PC-3 (cell line): ENCODE results near the gene MDC1. TPM values are rescaled to one million over a fixed set of nuclear protein-coding genes. Genes with fewer than 3 reads are reported as not detected.
"Not testable (repeated sequence)": the region's sequence is repeated elsewhere in the genome, so short reads cannot be mapped to it uniquely, and the experiment has no call there.

Experiments
- ATAC-seq: fragments of 200-7000 bp; cut with Tn5 transposase; 2 replicates; pipeline ENCODE4 v1.9.1; 2020; ENCODE audit warnings: mild to moderate bottlenecking, moderate library complexity
- BruUV-seq: library from RNA; stranded (reverse); fragments of 400-500 nt; replicated peaks from 2 replicates; lab custom pipeline; 2021; lab: Mats Ljungman, UMichigan
- CTCF ChIA-PET: fragments of 300-600 bp; sonication (Branson Sonifier 250); formaldehyde crosslinking; loops from one replicate; lab custom pipeline; 2022; ENCODE audit warnings: antibody characterized with exemption; lab: Charles Lee
- POLR2A ChIA-PET: fragments of 300-600 bp; sonication (Branson Sonifier 250); formaldehyde crosslinking; loops from one replicate; lab custom pipeline; 2022; ENCODE audit warnings: antibody characterized with exemption; ENCODE audit not compliant: unreplicated experiment; lab: Charles Lee
- DNase-seq: peaks from one replicate; pipeline ENCODE4 v3.0.0-alpha.2; 2015
- H2AFZ ChIP-seq: fragments of 300-600 bp; sonication (generic); 2 replicates; pipeline ENCODE4 v1.6.0; 2016; ENCODE audit warnings: antibody characterized with exemption, low read length
- H3F3A ChIP-seq: fragments of 300-600 bp; sonication (generic); one replicate; pipeline ENCODE4 v1.6.0; 2017; ENCODE audit warnings: antibody characterized with exemption, low read length, control low read depth, mild to moderate bottlenecking; ENCODE audit not compliant: unreplicated experiment
- H3K27ac ChIP-seq: fragments of 300-600 bp; sonication (generic); 2 replicates; pipeline ENCODE4 v1.5.1; 2016; ENCODE audit warnings: mild to moderate bottlenecking, low read length
- H3K27me3 ChIP-seq: fragments of 300-600 bp; sonication (generic); 2 replicates; pipeline ENCODE4 v1.6.1; 2016; ENCODE audit warnings: low read length, mixed read lengths
- H3K36me3 ChIP-seq: fragments of 300-600 bp; sonication (generic); 2 replicates; pipeline ENCODE4 v1.6.1; 2016; ENCODE audit warnings: low read depth, mixed run types, low read length, mixed read lengths
- H3K4me1 ChIP-seq: fragments of 300-600 bp; sonication (generic); 2 replicates; pipeline ENCODE4 v1.5.1; 2016; ENCODE audit warnings: low read length; ENCODE audit not compliant: insufficient read depth
- H3K4me2 ChIP-seq: fragments of 300-600 bp; sonication (generic); 2 replicates; pipeline ENCODE4 v1.6.0; 2016; ENCODE audit warnings: low read length
- H3K4me3 ChIP-seq: fragments of 300-600 bp; sonication (generic); 2 replicates; pipeline ENCODE4 v1.5.1; 2016; ENCODE audit warnings: mild to moderate bottlenecking, low read length, mixed read lengths
- H3K79me2 ChIP-seq: fragments of 300-600 bp; sonication (generic); 2 replicates; pipeline ENCODE4 v1.6.1; 2017; ENCODE audit warnings: low read length, mixed read lengths
- H3K9ac ChIP-seq: fragments of 300-600 bp; sonication (generic); 2 replicates; pipeline ENCODE4 v1.6.0; 2016; ENCODE audit warnings: mild to moderate bottlenecking, low read length
- H3K9me2 ChIP-seq: fragments of 300-600 bp; sonication (generic); replicated peaks from 2 replicates; pipeline ENCODE4 v1.6.1; 2016; ENCODE audit warnings: mixed run types, low read length, mixed read lengths
- H3K9me3 ChIP-seq: fragments of 300-600 bp; sonication (generic); 2 replicates; pipeline ENCODE4 v1.6.1; 2016; ENCODE audit warnings: low read length, mixed read lengths
- H4K20me1 ChIP-seq: fragments of 300-600 bp; sonication (generic); 2 replicates; pipeline ENCODE4 v1.6.1; 2016; ENCODE audit warnings: low read length, mixed read lengths
- CTCF ChIP-seq: fragments of 300-600 bp; sonication (generic); conservative IDR thresholded peaks from 2 replicates; pipeline ENCODE4 v1.5.1; 2017; ENCODE audit warnings: antibody characterized with exemption, low read depth, mild to moderate bottlenecking, low read length
- EZH2 ChIP-seq: fragments of 300-600 bp; sonication (generic); IDR thresholded peaks from one replicate; pipeline ENCODE4 v1.6.1; 2017; ENCODE audit warnings: antibody characterized with exemption, mild to moderate bottlenecking, low read length; ENCODE audit not compliant: unreplicated experiment
- EZH2phosphoT487 ChIP-seq: fragments of 300-600 bp; sonication (generic); IDR thresholded peaks from 2 replicates; pipeline ENCODE4 v1.6.1; 2018; ENCODE audit warnings: mild to moderate bottlenecking, antibody characterized with exemption, low read length, borderline replicate concordance
- intact Hi-C: fragments of 100-400 bp; cut with micrococcal nuclease; formaldehyde crosslinking; loops from 2 replicates; pipeline ENCODE4 v1.9.0; 2023
- total RNA-seq: library from RNA; depleted of rRNA; stranded (reverse); fragments of >200 nt; gene quantifications from 2 replicates; pipeline ENCODE4 v1.2.3, GENCODE V29; 2014

MDC1 gene
- total RNA-seq, 1 experiment from 2014 or later, result 19.6 TPM

- Histone ChIP-seq H3K79me2 (peaks cover 72% of the 10 kb centered on the region), H3K36me3 (peaks cover 37% of the 10 kb centered on the region), H3K9me2 (no peaks in the 10 kb centered on the region), H3K9ac (peak overlapping the region; percentile 99), H4K20me1 (peaks cover 32% of the 10 kb centered on the region), H3F3A (peaks cover 25% of the 10 kb centered on the region), H3K4me1 (peaks cover 30% of the 10 kb centered on the region), H3K4me2 (peak overlapping the region; percentile 91), H3K27ac (peak overlapping the region; percentile 90), H3K27me3 (no peaks in the 10 kb centered on the region), H2AFZ (no peak overlapping the region), H3K4me3 (peak overlapping the region; percentile 94), H3K9me3 (no peaks in the 10 kb centered on the region)
- ATAC-seq (0 out of 2 replicates have a peak, but pooled peaks have one; percentile 2), DNase-seq (peak; percentile 90)
- BruUV-seq, result no TSS peak
- POLR2A ChIA-PET, result interaction anchor here (0.5 to 0.6 kb wide), 2 partner anchors 76 to 152 kb away, joined by 4 to 6 read pairs; no protein-coding TSS in a partner anchor
- TF ChIP-seq CTCF, result peak; percentile 95
- no peak for TF ChIP-seq EZH2phosphoT487
- CTCF ChIA-PET, result interaction anchor here (0.6 to 1.4 kb wide), 3 partner anchors 40 to 97 kb away, joined by 3 to 7 read pairs (median 3); no protein-coding TSS in a partner anchor
- intact Hi-C loops, result loop anchor here (1.0 to 10.0 kb wide), 3 partner anchors 40 to 238 kb away; partner anchors contain the start of gene HLA-E
These were observed 5.4 kb upstream of the MDC1 start for GRCh38 chr6:30722280-30723112.

- H3K9me2 ChIP-seq, BruUV-seq, H2AFZ ChIP-seq, POLR2A ChIA-PET, H3K9me3 ChIP-seq, H3K27me3 ChIP-seq, ATAC-seq, DNase-seq: not testable (repeated sequence)
- H3K4me3 ChIP-seq, result peak overlapping the region; percentile 94
- H3K4me2 ChIP-seq, result peak overlapping the region; percentile 91
- intact Hi-C loops, result loop anchor here (1.0 to 10.0 kb wide), 3 partner anchors 40 to 237 kb away; partner anchors contain the start of gene HLA-E
- peaks cover 24% of the 10 kb centered on the region for H3F3A ChIP-seq
- H3K79me2 ChIP-seq, result peaks cover 72% of the 10 kb centered on the region
- H3K4me1 ChIP-seq, result peaks cover 30% of the 10 kb centered on the region
- H3K27ac ChIP-seq, result peak overlapping the region; percentile 90
- CTCF ChIA-PET, result interaction anchor here (0.6 to 1.4 kb wide), 3 partner anchors 39 to 98 kb away, joined by 3 to 7 read pairs (median 3); no protein-coding TSS in a partner anchor
- H3K36me3 ChIP-seq, result peaks cover 37% of the 10 kb centered on the region
- H4K20me1 ChIP-seq, result peaks cover 32% of the 10 kb centered on the region
- H3K9ac ChIP-seq, result peak overlapping the region; percentile 99
These were observed 4.9 kb upstream of the MDC1 start for GRCh38 chr6:30722025-30722279.

- intact Hi-C loops, result loop anchor here (1.0 to 10.0 kb wide), 4 partner anchors 39 to 237 kb away; partner anchors contain the start of genes C6orf136 and HLA-E
- Histone ChIP-seq H3K9me3 (no peaks in the 10 kb centered on the region), H2AFZ (no peak overlapping the region), H3K27me3 (no peaks in the 10 kb centered on the region), H3K4me1 (peaks cover 35% of the 10 kb centered on the region), H3F3A (peaks cover 24% of the 10 kb centered on the region), H3K79me2 (peaks cover 78% of the 10 kb centered on the region), H3K9me2 (no peaks in the 10 kb centered on the region), H3K4me2 (peak overlapping the region; percentile 93), H3K4me3 (peak overlapping the region; percentile 94), H3K27ac (peak overlapping the region; percentile 95), H3K36me3 (peaks cover 37% of the 10 kb centered on the region), H4K20me1 (peaks cover 32% of the 10 kb centered on the region), H3K9ac (peak overlapping the region; percentile 99)
- DNase-seq, result peak; percentile 92
- POLR2A ChIA-PET, result interaction anchor here (0.6 kb wide), 1 partner anchor 10 kb away, joined by 4 read pairs; no protein-coding TSS in a partner anchor
- peak; percentile 2 for ATAC-seq
- CTCF ChIA-PET, result interaction anchor here (0.6 to 1.4 kb wide), 2 partner anchors 39 to 42 kb away, joined by 3 to 7 read pairs; no protein-coding TSS in a partner anchor
- BruUV-seq, result no TSS peak
- TF ChIP-seq CTCF (no peak), EZH2phosphoT487 (no peak), EZH2 (no peak)
These were observed 4.3 kb upstream of the MDC1 start for GRCh38 chr6:30721198-30722024.
